ENCODE measurements around the gene LIN9.

DNA sequence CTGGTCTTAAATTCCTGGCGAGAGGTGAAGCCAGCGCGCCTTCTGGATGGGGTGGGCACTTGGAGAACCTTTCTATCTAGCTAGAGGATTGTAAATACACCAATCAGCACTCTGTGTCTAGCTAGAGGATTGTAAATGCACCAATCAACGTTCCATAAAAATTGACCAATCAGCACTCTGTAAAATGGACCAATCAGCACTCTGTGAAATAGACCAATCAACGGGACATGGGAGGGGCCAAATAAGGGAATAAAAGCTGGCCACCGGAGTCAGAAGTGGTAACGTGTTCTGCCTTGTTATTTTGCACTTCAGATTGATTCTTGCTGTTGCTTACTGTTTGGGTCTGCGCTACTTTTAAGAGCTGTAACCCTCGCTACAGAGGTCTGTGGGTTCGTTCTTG is 12.0 kb upstream of the LIN9 start:
- TF ChIP-seq EZH2 (IDR thresholded peaks at IDR 0.05; ENCODE audit: insufficient read depth, poor library complexity, severe bottlenecking) (no peak), EZH2phosphoT487 (IDR thresholded peaks at IDR 0.05; ENCODE audit: insufficient read depth, low read depth) (no peak)
